ENCODE measurements around the gene PLEKHG2.

PLEKHG2 gene

GRCh38 chr19:39422020-39422419, 9.6 kb downstream of the PLEKHG2 start:
- no peak for DNase-seq (ENCODE audit: low read depth in 2 of 2)

DNA sequence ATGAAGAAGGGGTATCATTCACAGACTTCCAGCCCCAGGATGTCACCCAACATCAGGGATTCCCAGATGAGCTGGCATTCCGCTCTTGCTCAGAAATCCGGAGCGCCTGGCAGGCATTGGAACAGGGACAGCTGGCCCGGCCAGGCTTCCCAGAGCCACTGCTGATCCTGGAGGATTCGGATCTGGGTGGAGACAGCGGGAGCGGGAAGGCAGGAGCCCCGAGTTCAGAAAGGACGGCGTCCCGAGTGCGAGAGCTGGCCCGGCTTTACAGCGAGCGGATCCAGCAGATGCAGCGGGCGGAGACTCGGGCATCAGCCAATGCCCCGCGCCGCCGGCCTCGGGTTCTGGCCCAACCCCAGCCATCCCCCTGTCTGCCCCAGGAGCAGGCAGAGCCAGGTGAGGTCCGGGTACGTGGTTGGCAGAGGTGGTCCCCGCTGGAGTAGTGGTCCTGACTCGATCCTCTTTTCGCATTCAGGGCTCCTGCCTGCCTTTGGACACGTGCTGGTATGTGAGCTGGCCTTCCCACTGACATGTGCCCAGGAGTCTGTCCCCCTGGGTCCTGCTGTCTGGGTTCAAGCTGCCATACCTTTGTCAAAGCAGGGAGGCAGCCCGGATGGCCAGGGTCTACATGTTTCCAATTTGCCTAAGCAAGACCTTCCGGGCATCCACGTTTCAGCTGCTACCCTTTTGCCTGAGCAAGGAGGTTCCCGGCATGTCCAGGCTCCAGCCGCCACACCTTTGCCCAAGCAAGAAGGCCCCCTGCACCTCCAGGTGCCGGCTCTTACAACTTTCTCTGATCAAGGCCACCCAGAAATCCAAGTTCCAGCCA, 11.0 kb downstream of the PLEKHG2 start:
- no peak for DNase-seq (ENCODE audit: low read depth in 2 of 2)

GRCh38 chr19:39424934-39425333, 12.5 kb downstream of the PLEKHG2 start:
- no peak for DNase-seq (ENCODE audit: low read depth in 2 of 2)

DNA sequence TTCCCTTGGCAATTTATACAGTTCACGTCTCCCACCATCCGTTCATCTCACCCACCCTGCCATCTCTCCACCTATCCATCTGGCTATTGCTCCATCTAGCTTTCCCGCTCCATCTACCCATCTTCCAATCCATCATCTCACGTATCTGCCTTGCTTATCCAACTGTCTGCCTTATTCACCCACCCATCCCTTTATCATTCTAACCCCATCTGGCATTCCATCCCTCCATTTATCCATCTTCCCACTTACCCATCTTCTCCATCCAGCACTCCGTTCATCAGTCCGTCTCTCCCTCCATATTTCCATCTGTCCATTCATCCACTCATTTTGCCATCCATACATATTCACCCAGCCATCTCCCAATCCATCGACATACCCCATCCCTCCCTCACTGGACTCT, 13.3 kb downstream of the PLEKHG2 start:
- no peak for DNase-seq (ENCODE audit: low read depth in 2 of 2)

DNA sequence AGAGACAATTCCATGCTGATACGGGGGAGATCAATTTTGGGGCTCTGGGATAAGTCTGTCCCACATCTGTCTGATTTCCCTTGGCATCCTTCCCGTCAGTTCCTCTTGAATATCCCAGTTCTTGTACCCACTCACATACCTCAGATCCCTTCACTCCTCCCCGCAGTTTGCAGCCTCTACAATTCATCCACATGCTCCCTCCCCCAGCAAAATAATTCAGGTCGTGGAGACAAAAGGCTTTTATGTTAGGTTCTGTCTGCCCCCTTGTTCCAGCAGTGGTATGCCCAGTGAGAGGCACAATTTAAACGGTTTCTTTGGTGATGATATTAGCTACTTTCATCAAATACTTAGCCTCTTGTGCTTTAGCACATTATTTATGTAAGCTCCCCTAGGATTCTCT, 13.7 kb downstream of the PLEKHG2 start:
- DNase-seq (ENCODE audit: low read depth in 2 of 2), result no peak

DNA sequence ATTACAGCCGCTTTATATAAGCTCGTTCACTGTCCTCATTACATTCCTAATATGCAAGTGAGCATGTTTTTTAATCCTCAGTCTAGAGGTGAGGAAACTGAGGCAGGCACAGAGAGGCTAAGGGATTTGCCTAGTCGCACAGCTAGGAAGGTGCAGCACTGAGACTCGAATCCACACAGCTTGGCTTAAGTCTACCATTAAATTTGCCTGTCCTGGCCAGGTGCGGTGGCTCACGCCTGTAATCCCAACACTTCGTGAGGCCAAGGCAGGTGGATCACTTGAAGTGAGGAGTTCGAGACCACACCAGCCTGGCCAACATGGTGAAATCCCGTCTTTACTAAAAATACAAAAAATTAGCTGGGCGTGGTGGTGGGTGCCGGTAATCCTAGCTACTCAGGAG, 15.2 kb downstream of the PLEKHG2 start:
- no peak for DNase-seq (ENCODE audit: low read depth in 2 of 2)

- peak; percentile 81 to 87 for DNase-seq (ENCODE audit: low read depth in 2 of 2)
Observed at GRCh38 chr19:39428283-39429112, 16.0 kb downstream of the PLEKHG2 start.

DNA sequence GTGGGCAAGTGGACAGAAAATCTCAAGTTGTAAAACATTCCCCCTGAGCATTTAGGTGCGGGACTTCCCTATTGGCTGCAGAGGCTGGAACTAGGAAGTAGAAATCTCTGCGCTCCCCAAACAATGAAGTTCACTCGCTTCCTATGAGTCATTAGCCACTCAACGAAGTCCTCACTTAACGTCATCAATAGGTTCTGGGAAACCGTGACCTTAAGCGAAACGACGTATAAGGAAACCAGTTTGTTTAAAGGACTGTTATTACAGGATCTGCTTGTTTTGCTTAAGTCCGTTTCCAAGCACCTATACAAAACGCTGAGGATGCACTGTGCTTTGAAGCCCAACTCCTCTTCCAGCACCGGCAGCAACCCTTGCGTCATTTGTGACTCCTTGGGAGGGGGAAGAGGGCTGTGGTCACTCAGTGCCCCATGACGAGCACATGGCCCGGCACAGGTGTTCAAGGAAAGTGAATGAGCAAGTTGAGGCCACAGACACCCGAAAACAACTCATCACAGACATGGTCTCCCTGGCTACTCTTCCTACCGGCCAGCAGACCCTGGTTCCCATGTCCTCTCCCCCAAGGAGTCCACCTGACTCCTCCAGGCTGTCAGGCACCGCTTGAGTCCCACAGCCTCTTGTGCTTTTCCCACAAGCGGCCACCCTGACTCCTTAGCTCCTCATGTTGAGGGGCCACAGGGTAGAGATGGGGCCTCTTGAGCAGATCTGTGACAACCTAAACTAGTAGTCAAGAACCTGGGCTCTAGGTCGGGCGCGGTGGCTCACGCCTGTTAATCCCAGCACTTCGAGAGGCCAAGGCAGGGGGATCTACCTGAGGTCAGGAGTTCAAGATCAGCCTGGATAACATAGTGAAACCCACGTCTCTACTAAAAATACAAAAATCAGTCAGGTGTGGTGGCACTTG, 18.5 kb downstream of the PLEKHG2 start:
- DNase-seq (ENCODE audit: low read depth in 2 of 2), result no peak

GRCh38 chr19:39432677-39433025, 20.2 kb downstream of the PLEKHG2 start:
- no peak for DNase-seq (ENCODE audit: low read depth in 2 of 2)

GRCh38 chr19:39433480-39434079, 21.1 kb downstream of the PLEKHG2 start:
- DNase-seq (ENCODE audit: low read depth in 2 of 2), result no peak

DNA sequence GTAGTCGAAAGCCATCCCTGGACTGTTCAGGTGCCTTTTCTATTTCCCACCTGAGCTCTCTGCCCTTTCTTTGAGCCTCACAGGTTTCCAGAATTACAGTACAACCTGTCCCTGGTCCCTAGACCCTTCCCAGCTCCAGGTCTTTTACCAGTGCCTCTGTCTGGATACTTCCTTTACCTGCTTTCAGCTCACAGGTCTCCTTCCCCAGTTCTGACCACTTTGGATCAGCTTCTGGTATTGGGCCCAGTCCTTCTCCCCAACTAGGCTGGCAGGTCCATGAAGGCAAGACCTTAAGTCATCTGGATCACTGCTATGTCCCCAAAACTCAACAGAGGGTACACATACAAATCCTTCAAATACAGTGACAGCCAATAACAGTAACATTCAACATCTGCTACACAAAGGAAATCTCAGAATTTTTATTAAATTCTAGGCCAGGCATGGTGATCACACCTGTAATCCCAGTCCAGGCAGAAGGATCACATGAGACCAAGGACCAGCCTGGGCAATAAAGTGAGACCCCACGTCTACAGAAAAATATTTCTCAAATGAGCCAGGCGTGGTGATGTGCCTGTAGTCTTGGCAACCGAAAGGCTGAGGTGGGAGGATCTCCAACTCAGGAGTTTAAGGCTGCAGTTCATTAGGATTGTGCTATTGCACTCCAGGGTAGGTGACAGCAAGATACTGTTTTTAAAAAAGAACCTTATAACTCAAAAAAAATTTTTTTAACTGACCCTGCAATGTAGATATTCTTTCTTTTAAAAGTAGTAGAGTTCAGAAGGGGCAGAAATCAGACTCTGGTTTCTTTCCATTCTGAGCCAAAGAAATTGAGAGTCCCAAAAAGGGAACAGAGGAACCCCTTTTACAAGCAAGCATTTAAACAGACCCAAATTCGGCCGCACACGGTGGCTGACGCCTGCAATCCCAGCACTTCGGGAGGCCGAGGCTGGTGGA, 21.9 kb downstream of the PLEKHG2 start:
- DNase-seq (ENCODE audit: low read depth in 2 of 2), result no peak

- DNase-seq (ENCODE audit: low read depth in 2 of 2), result peak; percentile 93 to 94
Observed at GRCh38 chr19:39435499-39436349, 23.3 kb downstream of the PLEKHG2 start, which contains the start of gene RPS16. Gene RPS16, minus strand, starts transcription at chr19:39435949. Its CDS starts 54 bp downstream, at chr19:39435895.

GRCh38 chr19:39436350-39436716, 23.9 kb downstream of the PLEKHG2 start:
- no peak for DNase-seq (ENCODE audit: low read depth in 2 of 2)

- DNase-seq (ENCODE audit: low read depth in 2 of 2), result no peak
Observed at GRCh38 chr19:39438270-39438934, 25.9 kb downstream of the PLEKHG2 start.

DNA sequence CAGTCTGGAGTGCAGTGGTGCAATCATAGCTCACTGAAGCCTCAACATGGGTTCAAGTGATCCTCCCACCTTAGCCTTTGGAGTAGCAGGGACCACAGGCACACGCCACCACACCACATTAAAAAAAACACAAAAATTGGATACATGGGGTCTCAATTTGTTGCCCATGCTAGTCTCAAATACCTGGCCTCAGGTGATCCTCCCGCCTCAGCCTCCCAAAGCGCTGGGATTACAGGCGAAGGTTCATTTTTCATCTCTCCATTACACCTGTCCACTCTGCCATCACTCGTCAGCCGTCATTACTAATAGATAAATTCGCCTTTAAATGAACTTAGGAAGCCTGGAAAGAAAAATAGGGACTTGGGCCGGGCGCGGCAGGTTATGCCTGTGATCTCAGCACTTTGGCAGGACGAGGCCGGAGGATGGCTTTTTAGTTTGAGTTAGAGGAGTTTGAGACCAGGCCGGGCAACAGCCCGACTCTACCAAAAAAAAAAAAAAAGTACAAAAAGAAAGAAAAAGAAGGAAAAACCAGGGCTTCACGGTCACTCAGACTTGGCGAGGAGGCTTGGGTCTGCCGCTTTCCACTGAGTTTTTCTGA, 32.2 kb downstream of the PLEKHG2 start:
- DNase-seq (ENCODE audit: low read depth in 2 of 2), result no peak

DNA sequence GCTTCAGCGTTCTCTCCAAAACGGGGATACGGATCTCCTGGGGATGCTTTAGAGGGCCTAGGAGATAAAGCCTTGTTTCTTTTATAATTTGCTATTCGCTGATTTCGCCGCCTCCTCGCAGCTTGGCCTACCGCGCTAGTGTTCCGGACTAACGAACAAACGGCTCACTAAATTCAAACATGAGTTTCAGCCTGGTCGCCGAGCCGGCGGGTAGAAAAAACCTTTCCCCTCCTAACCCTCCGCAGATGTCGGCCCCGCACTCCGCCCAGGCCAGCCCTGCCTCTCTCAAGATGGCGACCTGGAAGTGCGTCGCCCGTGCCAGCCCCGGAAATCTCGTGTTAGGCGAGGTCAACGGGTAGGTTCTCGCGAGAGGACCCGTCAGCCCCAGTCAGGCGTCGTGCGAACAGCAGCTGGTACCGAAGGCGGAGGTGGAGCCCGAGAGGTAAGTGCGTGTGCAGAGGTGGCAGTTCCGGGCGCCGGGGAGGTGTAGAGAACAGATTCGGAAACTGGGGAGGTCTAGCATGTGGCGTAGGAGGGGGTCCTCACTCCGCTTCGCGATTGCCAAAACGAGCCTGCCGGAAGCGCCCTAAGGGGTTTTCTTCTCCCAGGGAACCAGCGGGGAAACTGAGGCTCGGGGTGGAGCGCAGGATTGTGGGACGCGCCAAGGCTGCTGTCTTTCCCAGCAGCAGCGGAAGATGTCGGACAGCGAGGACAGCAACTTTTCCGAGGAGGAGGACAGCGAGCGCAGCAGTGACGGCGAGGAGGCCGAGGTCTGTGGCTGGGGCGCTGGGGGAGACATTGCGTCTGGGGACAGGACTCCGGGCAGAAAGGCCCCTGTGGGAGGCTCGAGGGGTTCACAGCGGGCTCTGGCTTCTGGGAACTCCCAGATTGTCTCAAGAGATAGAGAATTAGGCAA, 33.0 kb downstream of the PLEKHG2 start, which contains the start of gene SUPT5H:
SUPT5H (plus strand) TSS at position 387 of the 916 bp plus-strand sequence; CDS start at position 696, 309 bp downstream.
- DNase-seq (ENCODE audit: low read depth in 2 of 2), result peak; percentile 88 to 89
